Nephron (organoid): ENCODE measurements around the gene HES3.

Experiments
- H3K27ac Mint-ChIP-seq, 3 experiments: 2 replicates each; pipeline ENCODE4 v1.8.0; 2020; ENCODE audit warnings: mixed read lengths in 3 of 3, mild to moderate bottlenecking in 2 of 3, moderate library complexity in 1 of 3
- H3K27me3 Mint-ChIP-seq: 2 replicates; pipeline ENCODE4 v1.8.0; 2021; ENCODE audit warnings: low read depth, mild to moderate bottlenecking, moderate library complexity, mixed read lengths
- H3K36me3 Mint-ChIP-seq: 2 replicates; pipeline ENCODE4 v1.8.0; 2020; ENCODE audit warnings: low read depth, mixed read lengths
- H3K4me1 Mint-ChIP-seq: 2 replicates; pipeline ENCODE4 v1.8.0; 2020; ENCODE audit warnings: mixed read lengths
- H3K4me3 Mint-ChIP-seq, 3 experiments: 2 replicates each; pipeline ENCODE4 v1.8.0; 2020; ENCODE audit warnings: mild to moderate bottlenecking in 3 of 3, mixed read lengths in 3 of 3, moderate library complexity in 2 of 3
- H3K9me3 Mint-ChIP-seq: 2 replicates; pipeline ENCODE4 v1.8.0; 2020; ENCODE audit warnings: mixed read lengths
- CTCF ChIP-seq, 3 experiments: fragments of 200-600 bp; sonication (generic); IDR thresholded peaks; one replicate each; pipeline ENCODE4 v1.5.0; 2021; ENCODE audit warnings: antibody characterized with exemption in 3 of 3; ENCODE audit not compliant: unreplicated experiment in 3 of 3

The HES3 gene

GRCh38 chr1:6248161-6248776, 4.3 kb downstream of the HES3 start:
- Mint-ChIP-seq H3K4me1 (peaks cover 11% of the 10 kb centered on the region), H3K27me3 (peaks cover 84% of the 10 kb centered on the region), H3K4me3 (no peak overlapping the region), H3K36me3 (peaks cover 3% of the 10 kb centered on the region), H3K9me3 (no peaks in the 10 kb centered on the region), H3K27ac (no peak overlapping the region)
- no peak for TF ChIP-seq CTCF (IDR thresholded peaks at IDR 0.05; ENCODE audit: unreplicated experiment in 3 of 3)

GRCh38 chr1:6248932-6249738, 5.2 kb downstream of the HES3 start:
- Mint-ChIP-seq H3K36me3 (peaks cover 4% of the 10 kb centered on the region), H3K4me3 (no peak overlapping the region), H3K27me3 (peaks cover 76% of the 10 kb centered on the region), H3K9me3 (no peaks in the 10 kb centered on the region), H3K4me1 (peaks cover 11% of the 10 kb centered on the region), H3K27ac (no peak overlapping the region)
- no peak for TF ChIP-seq CTCF (IDR thresholded peaks at IDR 0.05; ENCODE audit: unreplicated experiment in 3 of 3)

- Mint-ChIP-seq H3K27ac (no peak overlapping the region), H3K27me3 (peaks cover 71% of the 10 kb centered on the region), H3K9me3 (no peaks in the 10 kb centered on the region), H3K4me1 (peaks cover 11% of the 10 kb centered on the region), H3K4me3 (peak overlapping the region in 2 of 3 experiments; percentile 21 to 34), H3K36me3 (peaks cover 6% of the 10 kb centered on the region)
- no peak for TF ChIP-seq CTCF (IDR thresholded peaks at IDR 0.05; ENCODE audit: unreplicated experiment in 3 of 3)
Observed at GRCh38 chr1:6249739-6250689, 6.0 kb downstream of the HES3 start.

DNA sequence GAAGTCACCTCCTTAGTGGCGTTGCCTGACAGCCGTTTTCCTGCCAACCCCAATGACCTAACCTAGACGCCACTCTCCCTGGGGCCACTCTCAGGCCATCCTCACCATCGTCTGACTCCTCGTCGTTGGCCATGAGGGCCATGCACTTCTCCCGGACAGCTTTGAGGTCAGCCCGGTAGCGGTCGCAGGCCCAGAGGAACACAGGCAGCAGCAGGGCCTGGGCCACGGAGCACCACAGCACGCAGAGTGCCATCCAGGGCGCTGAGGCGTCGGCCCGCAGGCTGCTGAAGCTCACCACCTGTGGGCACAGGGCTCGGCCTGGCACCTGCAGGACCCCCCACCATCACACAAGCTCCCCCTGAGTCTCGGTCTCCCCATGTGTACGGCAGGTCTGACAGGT, 7.3 kb downstream of the HES3 start:
- no peak for TF ChIP-seq CTCF (IDR thresholded peaks at IDR 0.05; ENCODE audit: unreplicated experiment in 3 of 3)
- Mint-ChIP-seq H3K9me3 (no peaks in the 10 kb centered on the region), H3K36me3 (peaks cover 6% of the 10 kb centered on the region), H3K27ac (no peak overlapping the region), H3K4me3 (no peak overlapping the region), H3K4me1 (peaks cover 11% of the 10 kb centered on the region), H3K27me3 (peaks cover 65% of the 10 kb centered on the region)

DNA sequence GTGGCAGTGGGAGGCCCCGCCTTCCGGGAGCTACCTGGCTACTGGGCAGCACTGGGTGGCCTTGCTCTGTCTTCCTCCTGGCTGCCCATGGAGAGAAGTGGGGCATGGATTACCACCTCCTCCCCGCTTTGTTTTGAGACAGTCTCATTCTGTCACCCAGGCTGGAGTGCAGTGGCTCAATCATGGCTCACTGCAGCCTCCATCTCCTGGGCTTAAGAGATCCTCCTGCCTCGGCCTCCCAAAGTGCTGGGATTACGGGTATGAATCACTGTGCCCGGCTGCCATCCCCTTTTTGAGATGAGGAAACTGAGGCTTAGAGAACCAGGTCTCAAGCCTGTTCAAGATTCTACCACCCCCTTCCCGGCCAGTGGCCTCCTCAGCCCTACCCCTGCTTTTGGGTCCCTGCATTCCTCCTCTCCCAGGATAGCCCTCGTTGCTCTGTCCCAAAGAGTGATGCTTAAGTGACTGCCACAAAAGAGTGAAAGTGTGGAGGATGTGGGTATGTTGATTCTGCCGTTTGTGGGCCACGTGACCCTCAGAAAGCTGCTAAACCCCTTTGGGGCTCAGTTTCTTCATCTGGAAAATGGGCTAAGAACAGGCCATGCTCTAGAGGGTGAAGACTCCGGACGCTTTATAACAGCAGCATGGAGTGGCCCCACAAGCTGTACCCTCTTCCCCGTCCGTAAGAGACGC, 7.8 kb downstream of the HES3 start:
- peaks cover 59% of the 10 kb centered on the region for H3K27me3 Mint-ChIP-seq
- H3K27ac Mint-ChIP-seq, result no peak overlapping the region
- no peaks in the 10 kb centered on the region for H3K9me3 Mint-ChIP-seq
- H3K36me3 Mint-ChIP-seq, result peaks cover 6% of the 10 kb centered on the region
- H3K4me3 Mint-ChIP-seq, result no peak overlapping the region
- H3K4me1 Mint-ChIP-seq, result peaks cover 6% of the 10 kb centered on the region
- TF ChIP-seq CTCF (IDR thresholded peaks at IDR 0.05; ENCODE audit: unreplicated experiment in 3 of 3), result no peak
